WTC11 (cell line): ENCODE measurements around the gene GRM1. TPM values are rescaled to one million over a fixed set of nuclear protein-coding genes. Genes with fewer than 3 reads are reported as not detected.

Experiments used
- ATAC-seq: fragments of 200-7000 bp; cut with Tn5 transposase; 2 replicates; pipeline ENCODE4 v1.10.0; 2021; ENCODE audit warnings: mild to moderate bottlenecking, moderate library complexity
- CTCF ChIA-PET: fragments of 300-600 bp; sonication (Branson Sonifier 250); formaldehyde crosslinking; loops from one replicate; lab custom pipeline; 2021; ENCODE audit warnings: antibody characterized with exemption; lab: Charles Lee
- POLR2A ChIA-PET: fragments of 350-600 bp; sonication (Branson Sonifier 250); formaldehyde crosslinking; loops from one replicate; lab custom pipeline; 2021; ENCODE audit warnings: antibody characterized with exemption; lab: Charles Lee
- DNase-seq: peaks from one replicate; pipeline ENCODE4 v3.0.0; 2021; ENCODE audit warnings: low spot score
- H3K27ac Mint-ChIP-seq: 2 replicates; pipeline ENCODE4 v1.8.0; 2021; ENCODE audit warnings: mixed read lengths
- H3K27me3 Mint-ChIP-seq: 2 replicates; pipeline ENCODE4 v1.8.0; 2021; ENCODE audit warnings: low read depth, mild to moderate bottlenecking, moderate library complexity, mixed read lengths
- H3K36me3 Mint-ChIP-seq: 2 replicates; pipeline ENCODE4 v1.8.0; 2021; ENCODE audit warnings: mixed read lengths
- H3K4me1 Mint-ChIP-seq: 2 replicates; pipeline ENCODE4 v1.8.0; 2022; ENCODE audit warnings: mixed read lengths
- H3K4me3 Mint-ChIP-seq: 2 replicates; pipeline ENCODE4 v1.8.0; 2021; ENCODE audit warnings: mild to moderate bottlenecking, moderate library complexity, mixed read lengths
- H3K9me3 Mint-ChIP-seq: 2 replicates; pipeline ENCODE4 v1.8.0; 2021; ENCODE audit warnings: mixed read lengths
- ATF1 ChIP-seq: sonication (generic); formaldehyde crosslinking; IDR thresholded peaks from 2 replicates; pipeline ENCODE4 v1.8.1; 2023; ENCODE audit warnings: mild to moderate bottlenecking, moderate library complexity, missing genetic modification reagents
- CDX4 ChIP-seq: fragments of 250-450 bp; sonication (Bioruptor Pico); IDR thresholded peaks from 2 replicates; pipeline ENCODE4 v1.9.0; 2021; ENCODE audit warnings: moderate library complexity, mild to moderate bottlenecking, inconsistent platforms, borderline replicate concordance
- CTCF ChIP-seq: fragments of 200-600 bp; IDR thresholded peaks from 2 replicates; pipeline ENCODE4 v1.8.0; 2022; ENCODE audit warnings: antibody characterized with exemption
- E2F1 ChIP-seq: sonication (generic); formaldehyde crosslinking; IDR thresholded peaks from 2 replicates; pipeline ENCODE4 v1.8.0; 2022; ENCODE audit warnings: mild to moderate bottlenecking, missing genetic modification reagents
- E2F5 ChIP-seq: sonication (generic); formaldehyde crosslinking; IDR thresholded peaks from 2 replicates; pipeline ENCODE4 v1.8.1; 2022; ENCODE audit warnings: mild to moderate bottlenecking, moderate library complexity, missing genetic modification reagents
- ELF4 ChIP-seq: sonication (generic); formaldehyde crosslinking; IDR thresholded peaks from 2 replicates; pipeline ENCODE4 v1.8.1; 2022; ENCODE audit warnings: low read depth, mild to moderate bottlenecking, moderate library complexity, missing genetic modification reagents
- EMX1 ChIP-seq: fragments of 250-450 bp; sonication (Bioruptor Pico); IDR thresholded peaks from 2 replicates; pipeline ENCODE4 v1.8.0; 2021; ENCODE audit warnings: mild to moderate bottlenecking
- GTF2I ChIP-seq: fragments of 250-450 bp; sonication (Bioruptor Pico); conservative IDR thresholded peaks from 2 replicates; pipeline ENCODE4 v1.4.0; 2021; ENCODE audit warnings: mild to moderate bottlenecking
- MLX ChIP-seq: sonication (generic); formaldehyde crosslinking; IDR thresholded peaks from 2 replicates; pipeline ENCODE4 v1.8.1; 2023; ENCODE audit warnings: mild to moderate bottlenecking, missing genetic modification reagents, moderate library complexity
- NFE2L1 ChIP-seq: sonication (generic); formaldehyde crosslinking; IDR thresholded peaks from 2 replicates; pipeline ENCODE4 v1.8.1; 2023; ENCODE audit warnings: missing genetic modification reagents
- OVOL2 ChIP-seq: fragments of 250-450 bp; sonication (Bioruptor Pico); IDR thresholded peaks from 2 replicates; pipeline ENCODE4 v1.9.0; 2021; ENCODE audit warnings: mild to moderate bottlenecking, borderline replicate concordance
- TCF7 ChIP-seq: sonication (generic); formaldehyde crosslinking; IDR thresholded peaks from 2 replicates; pipeline ENCODE4 v1.8.0; 2022; ENCODE audit warnings: mild to moderate bottlenecking, low read depth, missing genetic modification reagents, moderate library complexity
- TEAD4 ChIP-seq: sonication (generic); formaldehyde crosslinking; IDR thresholded peaks from 2 replicates; pipeline ENCODE4 v1.8.0; 2022; ENCODE audit warnings: mild to moderate bottlenecking, missing genetic modification reagents
- USF1 ChIP-seq: sonication (generic); formaldehyde crosslinking; IDR thresholded peaks from 2 replicates; pipeline ENCODE4 v1.8.0; 2022; ENCODE audit warnings: mild to moderate bottlenecking, missing genetic modification reagents
- ZNF317 ChIP-seq: sonication (generic); formaldehyde crosslinking; IDR thresholded peaks from 2 replicates; pipeline ENCODE4 v1.8.1; 2023; ENCODE audit warnings: low read depth, mild to moderate bottlenecking, moderate library complexity, missing genetic modification reagents, borderline replicate concordance
- ZNF396 ChIP-seq: fragments of 250-450 bp; sonication (Bioruptor Pico); IDR thresholded peaks from 2 replicates; pipeline ENCODE4 v1.8.0; 2021; ENCODE audit warnings: mild to moderate bottlenecking, moderate library complexity, borderline replicate concordance
- ZNF532 ChIP-seq: fragments of 250-450 bp; sonication (Bioruptor Pico); IDR thresholded peaks from 2 replicates; pipeline ENCODE4 v1.9.0; 2021; ENCODE audit warnings: mild to moderate bottlenecking, borderline replicate concordance
- total RNA-seq: library from RNA; stranded (reverse); gene quantifications from 3 replicates; pipeline ENCODE4 v1.2.3, GENCODE V29; 2021

GRM1 gene
- total RNA-seq, 1 experiment from 2014 or later, result 0.46 TPM

GRCh38 chr6:146100776-146101175 lies 71.9 kb downstream of the GRM1 start:
- ATAC-seq (no peak), DNase-seq (no peak)
- peaks cover 12% of the 10 kb centered on the region for H3K9me3 Mint-ChIP-seq
- TF ChIP-seq USF1 (CRISPR knock-in tag) (no peak), NFE2L1 (CRISPR knock-in tag) (no peak), OVOL2 (no peak), GTF2I (CRISPR knock-in tag) (no peak)
- no peaks in the 10 kb centered on the region for H3K27me3 Mint-ChIP-seq
- ChIA-PET POLR2A (no interaction called here), CTCF (no interaction called here)
- no peak overlapping the region for H3K27ac Mint-ChIP-seq
- peaks cover 3% of the 10 kb centered on the region; the same call in 1 of the 2 replicates for H3K36me3 Mint-ChIP-seq
- peaks cover 13% of the 10 kb centered on the region for H3K4me1 Mint-ChIP-seq
- H3K4me3 Mint-ChIP-seq, result no peak overlapping the region

GRCh38 chr6:146103416-146104072 lies 74.7 kb downstream of the GRM1 start:
- ATAC-seq (peak; percentile 84), DNase-seq (no peak)
- POLR2A ChIA-PET, result no interaction called here
- Mint-ChIP-seq H3K27ac (peak overlapping the region; percentile 88), H3K36me3 (peaks cover 3% of the 10 kb centered on the region; the same call in 1 of the 2 replicates)
- TF ChIP-seq TCF7 (CRISPR knock-in tag) (no peak), ZNF317 (CRISPR knock-in tag) (no peak), MLX (CRISPR knock-in tag) (no peak), CDX4 (CRISPR knock-in tag) (no peak), E2F5 (CRISPR knock-in tag) (no peak), E2F1 (CRISPR knock-in tag) (no peak), TEAD4 (CRISPR knock-in tag) (no peak), CTCF (no peak)
- TF ChIP-seq, all 79 proteins: peak for 0
- peaks cover 15% of the 10 kb centered on the region for H3K9me3 Mint-ChIP-seq
- no peak overlapping the region for H3K4me3 Mint-ChIP-seq
- H3K4me1 Mint-ChIP-seq, result peaks cover 13% of the 10 kb centered on the region
- CTCF ChIA-PET, result no interaction called here
- H3K27me3 Mint-ChIP-seq, result no peaks in the 10 kb centered on the region

GRCh38 chr6:146106532-146106931 lies 77.7 kb downstream of the GRM1 start:
- no peak overlapping the region for H3K27ac Mint-ChIP-seq
- DNase-seq (no peak), ATAC-seq (no peak)
- CTCF ChIA-PET, result no interaction called here
- peaks cover 27% of the 10 kb centered on the region for H3K9me3 Mint-ChIP-seq
- H3K4me3 Mint-ChIP-seq, result no peak overlapping the region
- peaks cover 6% of the 10 kb centered on the region for H3K36me3 Mint-ChIP-seq
- peaks cover 13% of the 10 kb centered on the region for H3K4me1 Mint-ChIP-seq
- peaks cover 3% of the 10 kb centered on the region; the same call in 1 of the 2 replicates for H3K27me3 Mint-ChIP-seq
- POLR2A ChIA-PET, result no interaction called here
- TF ChIP-seq ELF4 (CRISPR knock-in tag) (no peak), ZNF532 (no peak), ZNF396 (CRISPR knock-in tag) (no peak), MLX (CRISPR knock-in tag) (no peak), ATF1 (CRISPR knock-in tag) (no peak), E2F5 (CRISPR knock-in tag) (no peak), EMX1 (CRISPR knock-in tag) (no peak), CDX4 (CRISPR knock-in tag) (no peak)
